Right atrium auricular region (tissue), 2 donors: ENCODE results near the gene ITPR1. TPM values are rescaled to one million over a fixed set of nuclear protein-coding genes. Genes with fewer than 3 reads are reported as not detected.

Source experiments
- DNase-seq: peaks from one replicate; pipeline ENCODE4 v3.0.0-alpha.2; 2019; ENCODE audit warnings: low spot score
- H3K27ac ChIP-seq, 2 donors: fragments of 200-600 bp; sonication (generic); 1 replicate in 1 of 2; 2 replicates in 1 of 2; pipeline ENCODE4 v1.5.1; 2016 to 2019
- H3K27me3 ChIP-seq, 2 donors: fragments of 200-600 bp; sonication (generic); one replicate each; pipeline versions ENCODE4 v1.5.1 to v1.6.0; 2017 to 2019
- H3K36me3 ChIP-seq: fragments of 200-600 bp; sonication (generic); one replicate; pipeline ENCODE4 v1.5.1; 2016
- H3K4me1 ChIP-seq, 2 donors: fragments of 200-600 bp; sonication (generic); one replicate each; pipeline versions ENCODE4 v1.5.1 to v1.6.0; 2017 to 2019
- H3K4me3 ChIP-seq, 2 donors: fragments of 200-600 bp; sonication (generic); 1 replicate in 1 of 2; 2 replicates in 1 of 2; pipeline ENCODE4 v1.5.1; 2017 to 2019; ENCODE audit warnings: mild to moderate bottlenecking in 1 of 2, moderate library complexity in 1 of 2
- H3K9me3 ChIP-seq, 2 donors: fragments of 200-600 bp; sonication (generic); one replicate each; pipeline ENCODE4 v1.5.1; 2019
- CTCF ChIP-seq, 2 donors: fragments of 200-600 bp; sonication (generic); IDR thresholded peaks; one replicate each; pipeline ENCODE4 v1.5.1; 2019; ENCODE audit warnings: antibody characterized with exemption in 2 of 2
- total RNA-seq, 2 donors: library from RNA; depleted of rRNA; stranded (reverse); fragments of >200 nt; gene quantifications; one replicate each; pipeline ENCODE4 v1.1.0, GENCODE V29; 2016

ITPR1 gene
- total RNA-seq, 2 donors from 2014 or later, result 36.7 to 42.5 TPM

DNA sequence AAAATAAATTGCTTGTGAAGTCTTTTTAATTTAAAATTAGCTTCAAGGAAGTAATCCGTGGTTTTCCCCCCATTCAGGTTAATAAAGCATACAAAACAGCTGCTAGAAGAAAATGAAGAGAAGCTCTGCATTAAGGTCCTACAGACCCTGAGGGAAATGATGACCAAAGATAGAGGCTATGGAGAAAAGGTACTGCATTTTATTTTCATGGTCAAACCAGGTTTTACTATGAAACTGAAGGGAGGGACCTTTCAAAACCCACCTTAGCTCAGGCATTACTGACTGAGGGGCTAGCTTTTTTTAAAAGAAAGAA lies 218.5 kb downstream of the ITPR1 start:
- Histone ChIP-seq H3K27ac (no peak overlapping the region), H3K4me1 (peaks cover 0 to 7% of the 10 kb centered on the region in 2 donors), H3K9me3 (no peaks in the 10 kb centered on the region), H3K4me3 (no peak overlapping the region), H3K27me3 (no peaks in the 10 kb centered on the region), H3K36me3 (peaks cover 32% of the 10 kb centered on the region)
- peak in 1 of 2 donors; percentile 1 for TF ChIP-seq CTCF (IDR thresholded peaks at IDR 0.05)
- DNase-seq, result no peak

GRCh38 chr3:4712109-4712508 lies 219.0 kb downstream of the ITPR1 start:
- Histone ChIP-seq H3K4me1 (peaks cover 0 to 7% of the 10 kb centered on the region in 2 donors), H3K36me3 (peaks cover 28% of the 10 kb centered on the region), H3K27me3 (no peaks in the 10 kb centered on the region), H3K4me3 (no peak overlapping the region), H3K9me3 (no peaks in the 10 kb centered on the region), H3K27ac (no peak overlapping the region)
- no peak for DNase-seq
- no peak for TF ChIP-seq CTCF (IDR thresholded peaks at IDR 0.05)

- Histone ChIP-seq H3K9me3 (no peaks in the 10 kb centered on the region), H3K4me1 (peaks cover 0 to 17% of the 10 kb centered on the region in 2 donors), H3K27me3 (no peaks in the 10 kb centered on the region), H3K4me3 (no peak overlapping the region), H3K27ac (no peak overlapping the region), H3K36me3 (peaks cover 22% of the 10 kb centered on the region)
- TF ChIP-seq CTCF (IDR thresholded peaks at IDR 0.05), result no peak
- DNase-seq, result no peak
Measured at GRCh38 chr3:4714045-4714444, 220.9 kb downstream of the ITPR1 start.

- no peak for TF ChIP-seq CTCF (IDR thresholded peaks at IDR 0.05)
- H3K4me1 ChIP-seq, result peaks cover 0 to 37% of the 10 kb centered on the region in 2 donors
Measured at GRCh38 chr3:4716266-4716665, 223.1 kb downstream of the ITPR1 start.

DNA sequence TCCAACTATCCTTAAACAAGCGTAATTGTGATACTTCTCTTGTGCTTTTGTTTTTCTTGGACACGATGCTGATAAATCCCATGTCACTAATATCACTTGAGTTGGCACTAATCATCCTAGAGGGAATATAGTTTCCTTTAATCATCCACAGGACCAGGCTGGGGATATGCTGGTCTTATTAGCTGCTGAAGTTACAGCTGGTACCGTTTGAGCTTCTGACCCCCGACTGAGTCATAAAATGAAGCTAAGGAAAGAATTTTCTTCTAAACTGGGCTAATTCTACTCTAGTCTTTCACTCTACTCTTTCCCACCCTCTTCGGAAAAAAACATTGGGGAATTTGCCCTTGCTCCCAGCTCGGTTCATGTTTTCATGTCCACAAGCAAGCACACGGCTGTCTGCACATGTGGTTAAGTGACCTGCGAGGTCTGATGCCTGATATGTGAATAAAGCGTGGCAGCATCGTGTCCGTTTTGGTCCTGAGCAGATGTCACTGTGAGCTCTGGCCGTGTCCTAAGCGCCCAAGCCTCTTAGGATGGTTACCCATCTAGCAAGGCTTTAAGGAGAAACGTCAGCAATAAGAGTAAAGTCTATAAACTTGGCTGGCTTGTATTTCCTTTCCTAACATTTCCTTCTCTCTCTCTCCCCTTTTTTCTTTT lies 223.7 kb downstream of the ITPR1 start:
- Histone ChIP-seq H3K27ac (peak overlapping the region; percentile 12 to 57), H3K4me1 (peaks cover 0 to 38% of the 10 kb centered on the region in 2 donors), H3K9me3 (no peaks in the 10 kb centered on the region), H3K36me3 (peaks cover 22% of the 10 kb centered on the region), H3K27me3 (no peaks in the 10 kb centered on the region), H3K4me3 (no peak overlapping the region)
- DNase-seq, result no peak
- no peak for TF ChIP-seq CTCF (IDR thresholded peaks at IDR 0.05)

More at GRCh38 chr3:4716266-4716665, 223.1 kb downstream of the ITPR1 start:
- no peak overlapping the region for H3K27ac ChIP-seq
- no peaks in the 10 kb centered on the region for H3K9me3 ChIP-seq
- peaks cover 22% of the 10 kb centered on the region for H3K36me3 ChIP-seq
- H3K4me3 ChIP-seq, result no peak overlapping the region
- H3K27me3 ChIP-seq, result no peaks in the 10 kb centered on the region
- no peak for DNase-seq

GRCh38 chr3:4717363-4717740 lies 224.2 kb downstream of the ITPR1 start:
- DNase-seq, result no peak
- Histone ChIP-seq H3K27me3 (no peaks in the 10 kb centered on the region), H3K9me3 (no peaks in the 10 kb centered on the region), H3K36me3 (peaks cover 22% of the 10 kb centered on the region), H3K27ac (peak overlapping the region; percentile 12 to 57), H3K4me1 (peaks cover 0 to 43% of the 10 kb centered on the region in 2 donors), H3K4me3 (no peak overlapping the region)
- TF ChIP-seq CTCF (IDR thresholded peaks at IDR 0.05), result no peak
